ENCODE data around the gene SAMSN1.
"Not testable (repeated sequence)": the region's sequence is repeated elsewhere in the genome, so short reads cannot be mapped to it uniquely, and the experiment has no call there.

The SAMSN1 gene

DNA sequence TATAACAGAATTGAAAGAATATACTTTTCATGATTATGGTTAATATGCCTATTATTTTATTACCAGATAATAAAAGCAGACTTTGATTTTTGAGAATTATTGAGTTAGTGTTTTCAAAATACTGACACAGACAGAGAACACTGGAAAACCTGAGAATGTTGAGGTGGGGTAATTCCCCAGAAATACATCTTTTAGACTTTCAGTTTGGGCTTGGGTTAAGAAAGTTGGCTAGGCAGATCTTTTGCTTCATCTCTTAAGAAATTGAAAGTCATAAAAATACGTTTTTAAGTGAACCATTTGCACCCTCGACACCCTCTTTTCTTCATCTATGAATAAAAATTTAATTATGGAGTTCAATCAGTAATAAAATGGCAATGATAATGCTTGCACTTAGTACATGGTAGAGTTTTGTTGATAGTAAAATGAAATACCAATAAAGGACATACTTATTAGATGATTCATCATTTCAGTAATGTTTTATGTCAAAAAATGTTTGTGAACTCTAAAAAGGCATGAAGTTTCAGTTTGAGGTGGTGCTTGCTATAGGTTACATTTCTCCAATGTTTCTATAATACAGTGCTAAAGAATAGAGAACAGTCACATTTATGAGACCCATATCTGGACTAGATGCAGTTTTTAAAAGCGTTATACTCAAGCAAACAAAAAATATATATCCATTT lies 1.9 kb upstream of the SAMSN1 start:
- no peaks in the 10 kb centered on the region for H3K27me3 ChIP-seq (ENCODE audit: control insufficient read depth in 1 of 2, insufficient read depth in 2 of 2, low read length in 2 of 2)
- H3K9me3 ChIP-seq (ENCODE audit: control insufficient read depth in 1 of 2, low read length in 2 of 2): peaks cover 0 to 5% of the 10 kb centered on the region in 2 donors
- H3K27ac ChIP-seq (ENCODE audit: low read depth, low read length): no peak overlapping the region
- no peak overlapping the region for H3K9ac ChIP-seq (ENCODE audit: low read depth in 1 of 2, low read length in 2 of 2)
- H3K36me3 ChIP-seq (ENCODE audit: control insufficient read depth in 1 of 2, insufficient read depth in 2 of 2, low read length in 2 of 2): no peaks in the 10 kb centered on the region
- H3K4me1 ChIP-seq (ENCODE audit: control insufficient read depth in 1 of 2, insufficient read depth in 2 of 2, low read length in 2 of 2): no peaks in the 10 kb centered on the region
- H3K4me3 ChIP-seq (ENCODE audit: low read depth in 1 of 2, low read length in 2 of 2): no peak overlapping the region

DNA sequence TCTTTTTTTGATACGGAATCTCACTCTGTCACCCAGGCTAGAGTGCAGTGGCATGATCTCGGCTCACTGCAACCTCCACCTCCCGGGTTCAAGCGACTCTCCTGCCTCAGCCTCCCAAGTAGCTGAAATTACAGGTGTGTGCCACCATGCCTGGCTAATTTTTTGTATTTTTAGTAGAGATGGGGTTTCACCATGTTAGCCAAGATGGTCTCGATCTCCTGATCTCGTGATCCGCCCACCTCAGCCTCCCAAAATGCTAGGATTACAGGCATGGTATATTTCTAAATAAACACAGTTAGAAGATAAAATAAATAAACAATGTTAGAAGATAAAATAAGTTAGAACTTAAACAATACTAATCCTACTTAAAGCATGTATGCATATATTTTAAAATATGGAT lies 604 bp upstream of the SAMSN1 start:
- H3K36me3 ChIP-seq (ENCODE audit: control insufficient read depth in 1 of 2, insufficient read depth in 2 of 2, low read length in 2 of 2); H3K4me1 ChIP-seq (ENCODE audit: control insufficient read depth in 1 of 2, insufficient read depth in 2 of 2, low read length in 2 of 2); H3K9me3 ChIP-seq (ENCODE audit: control insufficient read depth in 1 of 2, low read length in 2 of 2); H3K9ac ChIP-seq (ENCODE audit: low read depth in 1 of 2, low read length in 2 of 2); H3K4me3 ChIP-seq (ENCODE audit: low read depth in 1 of 2, low read length in 2 of 2); H3K27ac ChIP-seq (ENCODE audit: low read depth, low read length); H3K27me3 ChIP-seq (ENCODE audit: control insufficient read depth in 1 of 2, insufficient read depth in 2 of 2, low read length in 2 of 2): not testable (repeated sequence)

DNA sequence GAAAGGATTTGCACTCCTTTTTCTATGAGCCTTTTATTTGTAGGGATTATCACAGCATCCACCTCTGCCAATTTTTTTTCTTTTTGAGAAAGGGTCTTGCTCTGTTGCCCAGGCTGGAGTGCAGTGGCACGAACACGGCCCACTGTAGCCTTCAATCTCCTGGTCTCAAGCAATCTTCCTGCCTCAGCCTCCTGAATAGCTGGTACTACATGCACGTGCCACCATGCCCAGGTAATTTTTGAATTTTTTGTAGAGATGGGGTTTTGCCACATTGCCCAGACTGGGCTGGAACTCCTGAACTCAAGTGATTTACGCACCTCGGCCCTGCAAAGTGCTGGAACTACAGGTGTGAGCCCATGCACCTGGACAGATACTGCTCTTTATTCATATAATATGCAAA lies 2.1 kb downstream of the SAMSN1 start:
- H3K4me3 ChIP-seq (ENCODE audit: low read depth in 1 of 2, low read length in 2 of 2): peak overlapping the region; percentile 52
- H3K27me3 ChIP-seq (ENCODE audit: control insufficient read depth in 1 of 2, insufficient read depth in 2 of 2, low read length in 2 of 2): no peaks in the 10 kb centered on the region
- no peaks in the 10 kb centered on the region for H3K9me3 ChIP-seq (ENCODE audit: control insufficient read depth in 1 of 2, low read length in 2 of 2)
- no peaks in the 10 kb centered on the region for H3K36me3 ChIP-seq (ENCODE audit: control insufficient read depth in 1 of 2, insufficient read depth in 2 of 2, low read length in 2 of 2)
- H3K27ac ChIP-seq (ENCODE audit: low read depth, low read length): no peak overlapping the region
- peak overlapping the region in 1 of 2 donors; percentile 39 for H3K9ac ChIP-seq (ENCODE audit: low read depth in 1 of 2, low read length in 2 of 2)
- no peaks in the 10 kb centered on the region for H3K4me1 ChIP-seq (ENCODE audit: control insufficient read depth in 1 of 2, insufficient read depth in 2 of 2, low read length in 2 of 2)

DNA sequence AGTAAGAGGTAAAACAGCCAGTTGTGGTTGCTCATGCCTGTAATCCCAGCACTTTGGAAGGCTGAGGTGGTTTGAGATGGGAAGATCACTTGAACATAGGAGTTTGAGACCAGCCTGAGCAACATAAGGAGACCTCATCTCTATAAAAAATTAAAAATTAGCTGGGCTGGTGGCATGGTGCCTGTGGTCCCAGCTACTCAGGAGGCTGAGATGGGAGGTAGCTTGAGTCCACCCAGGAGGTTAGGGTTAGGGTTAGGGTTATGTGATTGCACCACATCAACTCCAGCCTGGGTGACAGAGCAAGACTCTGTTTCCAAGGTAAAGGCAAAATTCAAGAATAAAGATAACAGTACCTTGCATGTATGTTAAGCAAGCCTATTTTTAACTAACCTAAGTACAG lies 3.5 kb downstream of the SAMSN1 start:
- peak overlapping the region in 1 of 2 donors; percentile 21 for H3K9ac ChIP-seq (ENCODE audit: low read depth in 1 of 2, low read length in 2 of 2)
- H3K4me1 ChIP-seq (ENCODE audit: control insufficient read depth in 1 of 2, insufficient read depth in 2 of 2, low read length in 2 of 2): no peaks in the 10 kb centered on the region
- no peak overlapping the region for H3K4me3 ChIP-seq (ENCODE audit: low read depth in 1 of 2, low read length in 2 of 2)
- H3K27me3 ChIP-seq (ENCODE audit: control insufficient read depth in 1 of 2, insufficient read depth in 2 of 2, low read length in 2 of 2): no peaks in the 10 kb centered on the region
- H3K27ac ChIP-seq (ENCODE audit: low read depth, low read length): no peak overlapping the region
- no peaks in the 10 kb centered on the region for H3K36me3 ChIP-seq (ENCODE audit: control insufficient read depth in 1 of 2, insufficient read depth in 2 of 2, low read length in 2 of 2)
- no peaks in the 10 kb centered on the region for H3K9me3 ChIP-seq (ENCODE audit: control insufficient read depth in 1 of 2, low read length in 2 of 2)

DNA sequence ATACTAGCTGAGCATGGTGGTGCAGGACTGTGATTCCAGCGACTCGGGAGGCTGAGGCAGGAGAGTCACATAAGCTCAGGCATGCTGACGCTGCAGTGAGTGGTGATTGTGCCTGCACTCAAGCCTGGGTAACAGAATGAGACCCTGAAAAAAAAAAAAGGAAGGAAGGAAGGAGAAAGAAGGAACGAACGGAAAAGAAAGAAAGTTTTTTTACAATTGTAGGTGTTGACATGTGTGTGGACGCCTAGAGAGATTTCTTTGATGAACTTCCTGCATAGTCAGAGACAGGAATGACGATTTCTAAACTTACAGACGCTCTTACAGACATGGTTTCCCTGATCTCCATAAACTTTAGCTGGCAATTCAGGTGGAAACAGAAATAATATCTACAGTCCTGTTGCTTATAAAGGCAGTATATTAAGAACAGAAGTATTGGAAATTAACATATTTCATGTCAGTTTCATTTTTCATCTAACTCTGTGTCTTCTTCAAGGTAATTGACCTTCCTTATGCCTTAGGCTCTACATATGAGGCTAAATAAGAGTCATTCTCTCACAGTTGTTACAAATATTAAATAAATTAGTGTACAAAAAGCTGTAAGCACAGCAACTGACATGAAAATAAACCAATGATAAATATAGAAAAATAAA lies 4.1 kb downstream of the SAMSN1 start:
- peak overlapping the region; percentile 21 to 29 for H3K4me3 ChIP-seq (ENCODE audit: low read depth in 1 of 2, low read length in 2 of 2)

DNA sequence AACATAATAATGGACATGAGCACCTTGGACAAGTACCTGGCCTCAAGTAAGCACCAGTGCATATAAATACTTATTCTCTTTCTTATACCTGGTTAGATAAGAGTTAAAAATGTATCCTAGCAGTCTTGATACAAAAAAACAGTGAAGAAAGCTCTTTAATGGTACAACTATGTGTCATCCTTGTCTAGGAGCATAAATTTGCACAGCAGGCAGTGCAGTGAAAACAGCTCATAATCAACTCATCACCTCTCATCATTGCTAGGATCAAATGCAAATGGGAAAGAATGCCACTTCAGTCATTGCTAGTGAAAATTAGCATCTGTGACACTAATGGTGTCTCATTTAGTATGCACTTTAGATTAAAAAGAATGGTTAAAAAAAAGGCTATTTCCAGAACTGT lies 7.6 kb downstream of the SAMSN1 start:
- Histone ChIP-seq H3K27ac (ENCODE audit: low read depth, low read length) (no peak overlapping the region), H3K4me3 (ENCODE audit: low read depth in 1 of 2, low read length in 2 of 2) (no peak overlapping the region), H3K9me3 (ENCODE audit: control insufficient read depth in 1 of 2, low read length in 2 of 2) (peaks cover 0 to 5% of the 10 kb centered on the region in 2 donors), H3K36me3 (ENCODE audit: control insufficient read depth in 1 of 2, insufficient read depth in 2 of 2, low read length in 2 of 2) (no peaks in the 10 kb centered on the region), H3K4me1 (ENCODE audit: control insufficient read depth in 1 of 2, insufficient read depth in 2 of 2, low read length in 2 of 2) (no peaks in the 10 kb centered on the region), H3K9ac (ENCODE audit: low read depth in 1 of 2, low read length in 2 of 2) (no peak overlapping the region), H3K27me3 (ENCODE audit: control insufficient read depth in 1 of 2, insufficient read depth in 2 of 2, low read length in 2 of 2) (no peaks in the 10 kb centered on the region)

More for the DNA sequence above, 4.1 kb downstream of the SAMSN1 start:
- Histone ChIP-seq H3K9ac (ENCODE audit: low read depth in 1 of 2, low read length in 2 of 2) (peak overlapping the region in 1 of 2 donors; percentile 28), H3K27me3 (ENCODE audit: control insufficient read depth in 1 of 2, insufficient read depth in 2 of 2, low read length in 2 of 2) (no peaks in the 10 kb centered on the region), H3K9me3 (ENCODE audit: control insufficient read depth in 1 of 2, low read length in 2 of 2) (no peaks in the 10 kb centered on the region), H3K36me3 (ENCODE audit: control insufficient read depth in 1 of 2, insufficient read depth in 2 of 2, low read length in 2 of 2) (no peaks in the 10 kb centered on the region), H3K4me1 (ENCODE audit: control insufficient read depth in 1 of 2, insufficient read depth in 2 of 2, low read length in 2 of 2) (no peaks in the 10 kb centered on the region), H3K27ac (ENCODE audit: low read depth, low read length) (no peak overlapping the region)

- Histone ChIP-seq H3K4me1 (ENCODE audit: control insufficient read depth in 1 of 2, insufficient read depth in 2 of 2, low read length in 2 of 2) (no peaks in the 10 kb centered on the region), H3K9ac (ENCODE audit: low read depth in 1 of 2, low read length in 2 of 2) (no peak overlapping the region), H3K9me3 (ENCODE audit: control insufficient read depth in 1 of 2, low read length in 2 of 2) (peaks cover 0 to 5% of the 10 kb centered on the region in 2 donors), H3K36me3 (ENCODE audit: control insufficient read depth in 1 of 2, insufficient read depth in 2 of 2, low read length in 2 of 2) (no peaks in the 10 kb centered on the region), H3K27ac (ENCODE audit: low read depth, low read length) (no peak overlapping the region), H3K4me3 (ENCODE audit: low read depth in 1 of 2, low read length in 2 of 2) (no peak overlapping the region), H3K27me3 (ENCODE audit: control insufficient read depth in 1 of 2, insufficient read depth in 2 of 2, low read length in 2 of 2) (no peaks in the 10 kb centered on the region)
Observed at GRCh38 chr21:14536929-14537328, 9.2 kb downstream of the SAMSN1 start.

GRCh38 chr21:14535702-14536101 lies 10.4 kb downstream of the SAMSN1 start:
- H3K9ac ChIP-seq (ENCODE audit: low read depth in 1 of 2, low read length in 2 of 2): no peak overlapping the region
- peaks cover 0 to 5% of the 10 kb centered on the region in 2 donors for H3K9me3 ChIP-seq (ENCODE audit: control insufficient read depth in 1 of 2, low read length in 2 of 2)
- H3K27ac ChIP-seq (ENCODE audit: low read depth, low read length): no peak overlapping the region
- no peaks in the 10 kb centered on the region for H3K36me3 ChIP-seq (ENCODE audit: control insufficient read depth in 1 of 2, insufficient read depth in 2 of 2, low read length in 2 of 2)
- no peak overlapping the region for H3K4me3 ChIP-seq (ENCODE audit: low read depth in 1 of 2, low read length in 2 of 2)
- H3K4me1 ChIP-seq (ENCODE audit: control insufficient read depth in 1 of 2, insufficient read depth in 2 of 2, low read length in 2 of 2): no peaks in the 10 kb centered on the region
- no peaks in the 10 kb centered on the region for H3K27me3 ChIP-seq (ENCODE audit: control insufficient read depth in 1 of 2, insufficient read depth in 2 of 2, low read length in 2 of 2)

DNA sequence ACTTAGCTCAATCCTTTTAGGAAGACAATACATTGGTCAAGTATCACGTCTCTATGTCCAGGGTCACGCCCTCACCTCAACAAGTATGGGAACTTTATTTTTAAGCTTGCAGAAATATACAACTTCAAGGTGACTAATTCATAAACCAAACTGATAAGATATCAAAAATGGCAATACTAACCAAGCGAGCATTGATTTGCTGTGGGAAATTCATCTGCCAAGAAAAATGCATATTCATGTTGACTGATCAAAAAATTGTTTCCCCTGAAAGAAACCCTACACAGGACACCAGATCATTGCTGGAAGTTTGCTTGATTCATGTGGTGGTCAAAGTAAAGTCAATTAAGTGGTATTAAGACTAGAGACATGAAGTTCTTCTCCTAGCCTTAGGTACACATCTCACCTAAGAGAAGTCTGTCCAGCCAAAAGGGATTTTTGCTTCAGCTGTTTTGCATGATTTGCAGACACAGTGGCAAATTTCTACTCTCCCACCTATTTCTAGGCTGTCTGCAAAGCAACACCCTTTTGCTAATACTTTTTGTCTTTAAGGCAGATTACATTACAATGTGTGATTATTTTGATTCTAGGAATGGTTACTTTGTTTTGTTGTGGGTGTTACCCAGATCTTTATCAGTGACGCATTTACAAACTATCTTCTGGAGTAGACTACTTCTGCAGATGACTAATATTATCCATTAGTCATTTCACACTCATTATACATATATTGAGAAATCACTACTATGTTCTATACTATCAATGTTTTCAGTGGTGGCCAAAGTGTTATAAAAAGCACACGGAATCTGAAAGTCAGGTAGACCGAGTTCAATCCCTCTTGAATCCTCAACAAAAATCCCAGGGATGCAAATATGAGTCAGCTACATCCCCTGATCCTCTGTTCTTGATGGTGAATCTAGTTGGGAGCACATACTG lies 12.4 kb downstream of the SAMSN1 start:
- H3K27me3 ChIP-seq (ENCODE audit: control insufficient read depth in 1 of 2, insufficient read depth in 2 of 2, low read length in 2 of 2): no peaks in the 10 kb centered on the region
- H3K27ac ChIP-seq (ENCODE audit: low read depth, low read length): no peak overlapping the region
- peak overlapping the region in 1 of 2 donors; percentile 41 for H3K4me3 ChIP-seq (ENCODE audit: low read depth in 1 of 2, low read length in 2 of 2)
- H3K36me3 ChIP-seq (ENCODE audit: control insufficient read depth in 1 of 2, insufficient read depth in 2 of 2, low read length in 2 of 2): no peaks in the 10 kb centered on the region
- no peaks in the 10 kb centered on the region for H3K4me1 ChIP-seq (ENCODE audit: control insufficient read depth in 1 of 2, insufficient read depth in 2 of 2, low read length in 2 of 2)
- no peak overlapping the region for H3K9ac ChIP-seq (ENCODE audit: low read depth in 1 of 2, low read length in 2 of 2)
- H3K9me3 ChIP-seq (ENCODE audit: control insufficient read depth in 1 of 2, low read length in 2 of 2): peaks cover 0 to 5% of the 10 kb centered on the region in 2 donors

GRCh38 chr21:14531757-14532316 lies 14.3 kb downstream of the SAMSN1 start:
- no peak overlapping the region for H3K4me3 ChIP-seq (ENCODE audit: low read depth in 1 of 2, low read length in 2 of 2)
- no peaks in the 10 kb centered on the region for H3K27me3 ChIP-seq (ENCODE audit: control insufficient read depth in 1 of 2, insufficient read depth in 2 of 2, low read length in 2 of 2)
- no peaks in the 10 kb centered on the region for H3K4me1 ChIP-seq (ENCODE audit: control insufficient read depth in 1 of 2, insufficient read depth in 2 of 2, low read length in 2 of 2)
- H3K27ac ChIP-seq (ENCODE audit: low read depth, low read length): no peak overlapping the region
- H3K9me3 ChIP-seq (ENCODE audit: control insufficient read depth in 1 of 2, low read length in 2 of 2): peaks cover 0 to 5% of the 10 kb centered on the region in 2 donors
- H3K9ac ChIP-seq (ENCODE audit: low read depth in 1 of 2, low read length in 2 of 2): no peak overlapping the region
- H3K36me3 ChIP-seq (ENCODE audit: control insufficient read depth in 1 of 2, insufficient read depth in 2 of 2, low read length in 2 of 2): no peaks in the 10 kb centered on the region

Measured in duodenal mucosa (tissue), 2 donors.